HepG2 (cell line): ENCODE data around the gene SEPTIN12. TPM values are rescaled to one million over a fixed set of nuclear protein-coding genes. Genes with fewer than 3 reads are reported as not detected.

Source experiments
- AHDC1 ChIP-seq: sonication (generic); formaldehyde crosslinking; IDR thresholded peaks from 2 replicates; pipeline ENCODE4 v1.5.1; 2020; ENCODE audit warnings: mild to moderate bottlenecking, missing genetic modification reagents, borderline replicate concordance
- FOSL1 ChIP-seq: sonication (generic); formaldehyde crosslinking; IDR thresholded peaks from 2 replicates; pipeline ENCODE4 v1.9.0; 2021; ENCODE audit warnings: missing genetic modification reagents, borderline replicate concordance
- HES4 ChIP-seq: sonication (generic); formaldehyde crosslinking; IDR thresholded peaks from 2 replicates; pipeline ENCODE4 v1.9.0; 2021; ENCODE audit warnings: mild to moderate bottlenecking, missing genetic modification reagents, borderline replicate concordance
- HINFP ChIP-seq: sonication (generic); formaldehyde crosslinking; IDR thresholded peaks from 2 replicates; pipeline ENCODE4 v1.4.0; 2020; ENCODE audit warnings: low read depth, mild to moderate bottlenecking, missing genetic modification reagents
- KAT7 ChIP-seq: IDR thresholded peaks from 2 replicates; pipeline ENCODE4 v1.6.1; 2018; ENCODE audit warnings: borderline replicate concordance, missing compliant biosample characterization
- MNT ChIP-seq: fragments of 450-650 bp; IDR thresholded peaks from 2 replicates; pipeline ENCODE4 v1.6.1; 2016
- RBFOX2 ChIP-seq: fragments of 200-400 bp; formaldehyde crosslinking; IDR thresholded peaks from 2 replicates; pipeline ENCODE4 v1.6.1; 2017; ENCODE audit warnings: low read depth, mild to moderate bottlenecking, low read length
- SMAD9 ChIP-seq: sonication (generic); formaldehyde crosslinking; IDR thresholded peaks from 2 replicates; pipeline ENCODE4 v1.5.1; 2020; ENCODE audit warnings: mild to moderate bottlenecking, missing genetic modification reagents
- SUZ12 ChIP-seq: fragments of 150-350 bp; IDR thresholded peaks from 2 replicates; pipeline ENCODE4 v1.6.1; 2014; ENCODE audit warnings: low read depth, low read length
- ZBTB1 ChIP-seq: sonication (generic); formaldehyde crosslinking; IDR thresholded peaks from 2 replicates; pipeline ENCODE4 v1.4.0; 2020; ENCODE audit warnings: missing genetic modification reagents, borderline replicate concordance
- ZC3H13 ChIP-seq: sonication (generic); formaldehyde crosslinking; IDR thresholded peaks from 2 replicates; pipeline ENCODE4 v1.8.1; 2023; ENCODE audit warnings: mild to moderate bottlenecking, missing genetic modification reagents, moderate library complexity
- ZNF256 ChIP-seq: sonication (generic); formaldehyde crosslinking; conservative IDR thresholded peaks from 2 replicates; pipeline ENCODE4 v1.4.0; 2020; ENCODE audit warnings: missing genetic modification reagents
- ZNF605 ChIP-seq: sonication (generic); formaldehyde crosslinking; IDR thresholded peaks from 2 replicates; pipeline ENCODE4 v1.8.0; 2022; ENCODE audit warnings: mild to moderate bottlenecking, missing genetic modification reagents
- ZNF691 ChIP-seq: sonication (generic); formaldehyde crosslinking; IDR thresholded peaks from 2 replicates; pipeline ENCODE4 v1.4.0; 2020; ENCODE audit warnings: missing genetic modification reagents, low read depth, mild to moderate bottlenecking, borderline replicate concordance
- polyA plus RNA-seq, 8 experiments: library from polyadenylated mRNA; depleted of rRNA in 3 of 8; stranded (reverse) in 7 of 8; unstranded in 1 of 8; fragments of >200 nt; fragmentation: Illumina TruSeq in 4 of 8; extraction: Trizol in 4 of 8; gene quantifications; 2 replicates each; pipeline versions ENCODE4 v1.2.1 to v1.2.3, GENCODE V29; 2011 to 2016; ENCODE audit warnings: low read depth in 4 of 8, missing spikeins in 1 of 8, mixed read lengths in 1 of 8; ENCODE audit not compliant: insufficient read depth in 1 of 8
- total RNA-seq, 5 experiments: library from RNA; depleted of rRNA; stranded (reverse); fragments of >200 nt; fragmentation: Illumina TruSeq; extraction: Trizol; gene quantifications; 2 replicates each; pipeline ENCODE4 v1.2.3, GENCODE V29; 2016; ENCODE audit warnings: low read depth in 1 of 5
- TF ChIP-seq, protein P1 (sequence below): IDR thresholded peaks from 2 replicates; pipeline ENCODE4 v1.6.1; 2012; ENCODE audit warnings: low read length, improper control_type of control experiment

The SEPTIN12 gene
- total and polyA plus RNA-seq, 2 of the 13 experiments (the other 11 are each of a cell fraction or from before 2014, with no cell fraction given) = 0.22 TPM; not detected in 1

- TF ChIP-seq HINFP (CRISPR knock-in tag) (peak; percentile 44; the same call in 1 of the 2 replicates), HES4 (CRISPR knock-in tag) (peak; percentile 87; the same call in 1 of the 2 replicates), KAT7 (CRISPR knock-in tag) (peak; percentile 93; the same call in 1 of the 2 replicates), FOSL1 (CRISPR knock-in tag) (0 out of 2 replicates have a peak, but pooled peaks have one; percentile 21), MNT (peak; percentile 63), SMAD9 (no peak), ZC3H13 (CRISPR knock-in tag) (peak; percentile 83), RBFOX2 (peak; percentile 83), SUZ12 (peak; percentile 42; the same call in 1 of the 2 replicates), ZNF605 (CRISPR knock-in tag) (no peak), ZNF691 (CRISPR knock-in tag) (peak; percentile 69; the same call in 1 of the 2 replicates), AHDC1 (CRISPR knock-in tag) (no peak), ZBTB1 (CRISPR knock-in tag) (peak; percentile 84; the same call in 1 of the 2 replicates), ZNF256 (CRISPR knock-in tag) (0 out of 2 replicates have a peak, but pooled peaks have one; percentile 48)
- TF ChIP-seq, protein P1, sequence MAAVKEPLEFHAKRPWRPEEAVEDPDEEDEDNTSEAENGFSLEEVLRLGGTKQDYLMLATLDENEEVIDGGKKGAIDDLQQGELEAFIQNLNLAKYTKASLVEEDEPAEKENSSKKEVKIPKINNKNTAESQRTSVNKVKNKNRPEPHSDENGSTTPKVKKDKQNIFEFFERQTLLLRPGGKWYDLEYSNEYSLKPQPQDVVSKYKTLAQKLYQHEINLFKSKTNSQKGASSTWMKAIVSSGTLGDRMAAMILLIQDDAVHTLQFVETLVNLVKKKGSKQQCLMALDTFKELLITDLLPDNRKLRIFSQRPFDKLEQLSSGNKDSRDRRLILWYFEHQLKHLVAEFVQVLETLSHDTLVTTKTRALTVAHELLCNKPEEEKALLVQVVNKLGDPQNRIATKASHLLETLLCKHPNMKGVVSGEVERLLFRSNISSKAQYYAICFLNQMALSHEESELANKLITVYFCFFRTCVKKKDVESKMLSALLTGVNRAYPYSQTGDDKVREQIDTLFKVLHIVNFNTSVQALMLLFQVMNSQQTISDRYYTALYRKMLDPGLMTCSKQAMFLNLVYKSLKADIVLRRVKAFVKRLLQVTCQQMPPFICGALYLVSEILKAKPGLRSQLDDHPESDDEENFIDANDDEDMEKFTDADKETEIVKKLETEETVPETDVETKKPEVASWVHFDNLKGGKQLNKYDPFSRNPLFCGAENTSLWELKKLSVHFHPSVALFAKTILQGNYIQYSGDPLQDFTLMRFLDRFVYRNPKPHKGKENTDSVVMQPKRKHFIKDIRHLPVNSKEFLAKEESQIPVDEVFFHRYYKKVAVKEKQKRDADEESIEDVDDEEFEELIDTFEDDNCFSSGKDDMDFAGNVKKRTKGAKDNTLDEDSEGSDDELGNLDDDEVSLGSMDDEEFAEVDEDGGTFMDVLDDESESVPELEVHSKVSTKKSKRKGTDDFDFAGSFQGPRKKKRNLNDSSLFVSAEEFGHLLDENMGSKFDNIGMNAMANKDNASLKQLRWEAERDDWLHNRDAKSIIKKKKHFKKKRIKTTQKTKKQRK = no peak
Observed at GRCh38 chr16:4734063-4734729, 53.9 kb downstream of the SEPTIN12 start, which contains the start of the genes ANKS3 and DNAAF8 (continued).
